Lung (tissue), 12 donors: Measurements from ENCODE around the gene CDH23. TPM values are rescaled to one million over a fixed set of nuclear protein-coding genes. Genes with fewer than 3 reads are reported as not detected.

Experiments used
- ATAC-seq: fragments of 200-7000 bp; cut with Tn5 transposase; one replicate; pipeline ENCODE4 v1.9.1; 2020; ENCODE audit warnings: moderate number of reproducible peaks; ENCODE audit not compliant: insufficient read depth, low FRiP score
- DNase-seq, 3 donors: peaks; one replicate each; pipeline ENCODE4 v3.0.0-alpha.2; 2013 to 2017
- H3K27ac ChIP-seq, 2 donors: one replicate each; pipeline ENCODE4 v1.5.1; 2013; ENCODE audit warnings: mild to moderate bottlenecking in 2 of 2, moderate library complexity in 2 of 2, control low read depth in 1 of 2, inconsistent platforms in 1 of 2, low read depth in 1 of 2, low read length in 1 of 2
- H3K27me3 ChIP-seq, 3 donors: one replicate each; pipeline ENCODE4 v1.5.1; 2013; ENCODE audit warnings: low read length in 2 of 3; ENCODE audit not compliant: control insufficient read depth in 3 of 3, insufficient read depth in 3 of 3
- H3K36me3 ChIP-seq, 4 donors: one replicate each; pipeline ENCODE4 v1.5.1; 2013; ENCODE audit warnings: low read length in 4 of 4, mild to moderate bottlenecking in 1 of 4, moderate library complexity in 1 of 4; ENCODE audit not compliant: control insufficient read depth in 4 of 4, insufficient read depth in 4 of 4
- H3K4me1 ChIP-seq, 5 donors: one replicate each; pipeline ENCODE4 v1.5.1; 2013; ENCODE audit warnings: low read length in 5 of 5, mild to moderate bottlenecking in 2 of 5, moderate library complexity in 1 of 5; ENCODE audit not compliant: control insufficient read depth in 5 of 5, insufficient read depth in 5 of 5
- H3K4me3 ChIP-seq: one replicate; pipeline ENCODE4 v1.5.1; 2013; ENCODE audit warnings: mild to moderate bottlenecking, control low read depth, moderate library complexity
- H3K9ac ChIP-seq, 2 donors: one replicate each; pipeline ENCODE4 v1.5.1; 2013; ENCODE audit warnings: low read length in 2 of 2, control low read depth in 1 of 2; ENCODE audit not compliant: insufficient read depth in 1 of 2
- H3K9me3 ChIP-seq, 4 donors: one replicate each; pipeline ENCODE4 v1.5.1; 2013; ENCODE audit warnings: low read length in 3 of 4, mild to moderate bottlenecking in 1 of 4, moderate library complexity in 1 of 4; ENCODE audit not compliant: control insufficient read depth in 4 of 4, insufficient read depth in 3 of 4
- CTCF ChIP-seq: IDR thresholded peaks from 2 replicates; pipeline ENCODE4 v1.5.1; 2012; ENCODE audit warnings: mild to moderate bottlenecking; ENCODE audit errors: control extremely low read depth, extremely low read depth
- WGBS, 2 donors: extraction: QIAGEN DNeasy Blood & Tissue Kit; methylation state at CpG; one replicate each; pipeline ENCODE4 v1.1.7; 2013; 5-methylcytosine and 5-hydroxymethylcytosine counted together
- polyA plus RNA-seq, 2 donors: library from polyadenylated mRNA; stranded (reverse); fragments of 200-250 nt; gene quantifications; one replicate each; pipeline ENCODE4 v1.2.1, GENCODE V29; 2013
- total RNA-seq, 2 donors: library from RNA; depleted of rRNA in 1 of 2; stranded (reverse); fragments of >200 nt in 1 of 2; gene quantifications; one replicate each; pipeline ENCODE4 v1.2.1, GENCODE V29; 2014 to 2021
- donor health status: control.
- donor health status: control.
- donor health status: Bipolar disorder and iron deficiency.
- donor health status: healthy.
- donor health status: DM: yes; HTN: yes; CAD: no.

Gene CDH23
- total and polyA plus RNA-seq, 4 donors: 4.5 to 29.5 (median 6.0) TPM

GRCh38 chr10:71564194-71564820 lies 167.6 kb downstream of the CDH23 start:
- Histone ChIP-seq H3K36me3 (no peaks in the 10 kb centered on the region), H3K27ac (no peak overlapping the region), H3K4me3 (no peak overlapping the region), H3K9ac (no peak overlapping the region), H3K9me3 (no peaks in the 10 kb centered on the region), H3K4me1 (peaks cover 0 to 11% (median 0%) of the 10 kb centered on the region in 5 donors), H3K27me3 (no peaks in the 10 kb centered on the region)
- no peak for ATAC-seq
- DNase-seq: peak in 2 of 3 donors; percentile 40 to 54
- 60 to 72% methylated on average over 12 of the region's 12 CpGs for WGBS, 2 donors
- no peak for TF ChIP-seq CTCF

GRCh38 chr10:71565284-71566000 lies 168.7 kb downstream of the CDH23 start:
- H3K4me1 ChIP-seq: peaks cover 0 to 11% (median 0%) of the 10 kb centered on the region in 5 donors
- no peaks in the 10 kb centered on the region for H3K9me3 ChIP-seq
- H3K9ac ChIP-seq: no peak overlapping the region
- no peak for TF ChIP-seq CTCF
- no peak overlapping the region for H3K4me3 ChIP-seq
- no peaks in the 10 kb centered on the region for H3K36me3 ChIP-seq
- DNase-seq (peak in 1 of 3 donors; percentile 39), ATAC-seq (no peak)
- no peak overlapping the region for H3K27ac ChIP-seq
- no peaks in the 10 kb centered on the region for H3K27me3 ChIP-seq
- 82 to 89% methylated on average over 2 of the region's 2 CpGs for WGBS, 2 donors

GRCh38 chr10:71567006-71567405 lies 170.3 kb downstream of the CDH23 start:
- Histone ChIP-seq H3K4me1 (peaks cover 0 to 11% (median 0%) of the 10 kb centered on the region in 5 donors), H3K27ac (no peak overlapping the region), H3K9ac (no peak overlapping the region), H3K36me3 (no peaks in the 10 kb centered on the region), H3K4me3 (no peak overlapping the region), H3K9me3 (no peaks in the 10 kb centered on the region), H3K27me3 (no peaks in the 10 kb centered on the region)
- DNase-seq: no peak
- WGBS, 2 donors: 89 to 94% methylated on average over 5 of the region's 5 CpGs
- no peak for TF ChIP-seq CTCF
- no peak for ATAC-seq
